Neural progenitor cell (in vitro differentiated cells): ENCODE data around the gene NT5C1A. TPM values are rescaled to one million over a fixed set of nuclear protein-coding genes. Genes with fewer than 3 reads are reported as not detected.

Source experiments
- DNase-seq: peaks from one replicate; pipeline ENCODE4 v3.0.0-alpha.2; 2016; ENCODE audit warnings: low spot score
- H2AFZ ChIP-seq: fragments of 200-600 bp; sonication (generic); replicated peaks from 2 replicates; pipeline ENCODE4 v1.6.1; 2016; ENCODE audit warnings: antibody characterized with exemption
- H3F3A ChIP-seq: fragments of 200-600 bp; sonication (generic); 2 replicates; pipeline ENCODE4 v1.6.1; 2016; ENCODE audit warnings: antibody characterized with exemption, low read depth
- H3K27ac ChIP-seq: fragments of 200-600 bp; sonication (generic); 2 replicates; pipeline ENCODE4 v1.5.1; 2016; ENCODE audit warnings: mild to moderate bottlenecking
- H3K27me3 ChIP-seq: fragments of 200-600 bp; sonication (generic); 2 replicates; pipeline ENCODE4 v1.6.1; 2016; ENCODE audit warnings: mild to moderate bottlenecking, moderate library complexity
- H3K36me3 ChIP-seq: fragments of 200-600 bp; sonication (generic); 2 replicates; pipeline ENCODE4 v1.5.1; 2016
- H3K4me1 ChIP-seq: fragments of 200-600 bp; sonication (generic); 2 replicates; pipeline ENCODE4 v1.6.1; 2016; ENCODE audit warnings: mixed run types
- H3K4me2 ChIP-seq: fragments of 200-600 bp; sonication (generic); 2 replicates; pipeline ENCODE4 v1.6.1; 2016
- H3K4me3 ChIP-seq: fragments of 200-600 bp; sonication (generic); 2 replicates; pipeline ENCODE4 v1.5.1; 2016
- H3K79me2 ChIP-seq: fragments of 200-600 bp; sonication (generic); 2 replicates; pipeline ENCODE4 v1.6.1; 2016; ENCODE audit warnings: low read depth
- H3K9ac ChIP-seq: fragments of 200-600 bp; sonication (generic); 2 replicates; pipeline ENCODE4 v1.6.1; 2016
- H3K9me3 ChIP-seq: fragments of 200-600 bp; sonication (generic); 2 replicates; pipeline ENCODE4 v1.5.1; 2016; ENCODE audit warnings: low read depth
- H4K20me1 ChIP-seq: fragments of 200-600 bp; sonication (generic); 2 replicates; pipeline ENCODE4 v1.6.1; 2016; ENCODE audit warnings: low read depth
- H3K27ac Mint-ChIP-seq: 3 replicates; pipeline ENCODE4 v1.8.0; 2021; ENCODE audit warnings: mixed read lengths
- H3K27me3 Mint-ChIP-seq: 2 replicates; pipeline ENCODE4 v1.8.0; 2022; ENCODE audit warnings: low read depth, mild to moderate bottlenecking, inconsistent platforms, moderate library complexity, mixed read lengths; ENCODE audit not compliant: insufficient read depth
- H3K36me3 Mint-ChIP-seq: 3 replicates; pipeline ENCODE4 v1.8.0; 2021; ENCODE audit warnings: mixed read lengths
- H3K4me1 Mint-ChIP-seq: 3 replicates; pipeline ENCODE4 v1.8.0; 2021; ENCODE audit warnings: mixed read lengths
- H3K4me3 Mint-ChIP-seq: 3 replicates; pipeline ENCODE4 v1.8.0; 2021; ENCODE audit warnings: mild to moderate bottlenecking, moderate library complexity, mixed read lengths
- H3K9me3 Mint-ChIP-seq: 3 replicates; pipeline ENCODE4 v1.8.0; 2020; ENCODE audit warnings: mixed read lengths
- EZH2 ChIP-seq: fragments of 200-600 bp; sonication (generic); IDR thresholded peaks from 2 replicates; pipeline ENCODE4 v1.6.1; 2017; ENCODE audit warnings: antibody characterized with exemption, mild to moderate bottlenecking, moderate library complexity
- EZH2phosphoT487 ChIP-seq: fragments of 200-600 bp; sonication (generic); IDR thresholded peaks from 2 replicates; pipeline ENCODE4 v1.6.1; 2017; ENCODE audit warnings: antibody characterized with exemption
- total RNA-seq: library from RNA; depleted of rRNA; stranded (reverse); fragments of >200 nt; gene quantifications from 2 replicates; pipeline ENCODE4 v1.2.3, GENCODE V29; 2015; ENCODE audit warnings: low replicate concordance
- TF ChIP-seq, protein P1 (sequence below): fragments of 200-600 bp; sonication (generic); IDR thresholded peaks from 2 replicates; pipeline ENCODE4 v1.5.1; 2017; ENCODE audit warnings: antibody characterized with exemption, mild to moderate bottlenecking

NT5C1A gene
- total RNA-seq, 1 donor from 2014 or later = not detected

GRCh38 chr1:39635205-39635870, 36.6 kb downstream of the NT5C1A start:
- no peaks in the 10 kb centered on the region for H3K36me3 ChIP-seq
- H3K4me3 ChIP-seq = no peak overlapping the region
- H3K4me1 Mint-ChIP-seq = peaks cover 44% of the 10 kb centered on the region
- H3K79me2 ChIP-seq = no peaks in the 10 kb centered on the region
- H3K9me3 Mint-ChIP-seq = peaks cover 2% of the 10 kb centered on the region
- no peak overlapping the region for H3K4me3 Mint-ChIP-seq
- H3K27ac ChIP-seq = no peak overlapping the region
- H3K27ac Mint-ChIP-seq = no peak overlapping the region
- TF ChIP-seq EZH2phosphoT487 (no peak), EZH2 (no peak)
- TF ChIP-seq, protein P1, sequence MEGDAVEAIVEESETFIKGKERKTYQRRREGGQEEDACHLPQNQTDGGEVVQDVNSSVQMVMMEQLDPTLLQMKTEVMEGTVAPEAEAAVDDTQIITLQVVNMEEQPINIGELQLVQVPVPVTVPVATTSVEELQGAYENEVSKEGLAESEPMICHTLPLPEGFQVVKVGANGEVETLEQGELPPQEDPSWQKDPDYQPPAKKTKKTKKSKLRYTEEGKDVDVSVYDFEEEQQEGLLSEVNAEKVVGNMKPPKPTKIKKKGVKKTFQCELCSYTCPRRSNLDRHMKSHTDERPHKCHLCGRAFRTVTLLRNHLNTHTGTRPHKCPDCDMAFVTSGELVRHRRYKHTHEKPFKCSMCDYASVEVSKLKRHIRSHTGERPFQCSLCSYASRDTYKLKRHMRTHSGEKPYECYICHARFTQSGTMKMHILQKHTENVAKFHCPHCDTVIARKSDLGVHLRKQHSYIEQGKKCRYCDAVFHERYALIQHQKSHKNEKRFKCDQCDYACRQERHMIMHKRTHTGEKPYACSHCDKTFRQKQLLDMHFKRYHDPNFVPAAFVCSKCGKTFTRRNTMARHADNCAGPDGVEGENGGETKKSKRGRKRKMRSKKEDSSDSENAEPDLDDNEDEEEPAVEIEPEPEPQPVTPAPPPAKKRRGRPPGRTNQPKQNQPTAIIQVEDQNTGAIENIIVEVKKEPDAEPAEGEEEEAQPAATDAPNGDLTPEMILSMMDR = no peak
- H2AFZ ChIP-seq = no peak overlapping the region
- no peaks in the 10 kb centered on the region for H3K9me3 ChIP-seq
- peaks cover 95% of the 10 kb centered on the region for H3K27me3 ChIP-seq
- H3K4me2 ChIP-seq = no peak overlapping the region
- peaks cover 6% of the 10 kb centered on the region for H3K4me1 ChIP-seq
- peaks cover 49% of the 10 kb centered on the region for H3K27me3 Mint-ChIP-seq
- DNase-seq = no peak
- H4K20me1 ChIP-seq = peaks cover 10% of the 10 kb centered on the region
- H3K9ac ChIP-seq = no peak overlapping the region
- no peaks in the 10 kb centered on the region for H3K36me3 Mint-ChIP-seq
- peaks cover 14% of the 10 kb centered on the region for H3F3A ChIP-seq

DNA sequence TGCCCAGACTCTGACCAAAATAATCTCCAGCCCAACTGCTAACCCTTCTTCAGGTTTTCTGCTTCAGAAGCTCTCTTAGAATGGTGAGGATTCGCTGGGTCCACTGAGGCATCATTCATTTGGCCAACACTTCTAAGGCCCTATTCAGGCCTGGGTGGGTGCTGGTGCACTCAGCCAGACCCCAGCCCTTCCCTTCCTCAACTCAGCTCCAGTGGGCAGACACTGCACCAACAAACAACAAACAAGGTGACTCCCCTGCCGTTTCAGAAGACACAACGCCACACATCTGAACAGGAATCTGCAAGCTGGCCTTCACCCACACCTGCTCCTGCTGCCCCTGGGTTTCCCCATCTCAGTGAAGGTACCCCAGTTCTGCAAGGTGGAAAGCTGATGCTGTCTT, 38.5 kb downstream of the NT5C1A start:
- no peak overlapping the region for H2AFZ ChIP-seq
- H3K79me2 ChIP-seq = no peaks in the 10 kb centered on the region
- H3K4me1 Mint-ChIP-seq = peaks cover 44% of the 10 kb centered on the region
- peak overlapping the region; percentile 73 for H3K4me2 ChIP-seq
- no peak overlapping the region for H3K27ac ChIP-seq
- TF ChIP-seq, protein P1 = no peak
- TF ChIP-seq EZH2 = no peak
- no peak for TF ChIP-seq EZH2phosphoT487
- no peak for DNase-seq
- peaks cover 39% of the 10 kb centered on the region for H3K27me3 Mint-ChIP-seq
- no peaks in the 10 kb centered on the region for H3K9me3 ChIP-seq
- H3K27me3 ChIP-seq = peaks cover 80% of the 10 kb centered on the region
- H3K4me1 ChIP-seq = peaks cover 6% of the 10 kb centered on the region
- peaks cover 10% of the 10 kb centered on the region for H4K20me1 ChIP-seq
- no peaks in the 10 kb centered on the region for H3K36me3 ChIP-seq
- peak overlapping the region; percentile 46 for H3K27ac Mint-ChIP-seq
- H3K9ac ChIP-seq = no peak overlapping the region
- no peaks in the 10 kb centered on the region for H3K36me3 Mint-ChIP-seq
- H3F3A ChIP-seq = peaks cover 14% of the 10 kb centered on the region
- H3K9me3 Mint-ChIP-seq = peaks cover 2% of the 10 kb centered on the region
- peak overlapping the region; percentile 52 for H3K4me3 Mint-ChIP-seq
- H3K4me3 ChIP-seq = peak overlapping the region; percentile 28

DNA sequence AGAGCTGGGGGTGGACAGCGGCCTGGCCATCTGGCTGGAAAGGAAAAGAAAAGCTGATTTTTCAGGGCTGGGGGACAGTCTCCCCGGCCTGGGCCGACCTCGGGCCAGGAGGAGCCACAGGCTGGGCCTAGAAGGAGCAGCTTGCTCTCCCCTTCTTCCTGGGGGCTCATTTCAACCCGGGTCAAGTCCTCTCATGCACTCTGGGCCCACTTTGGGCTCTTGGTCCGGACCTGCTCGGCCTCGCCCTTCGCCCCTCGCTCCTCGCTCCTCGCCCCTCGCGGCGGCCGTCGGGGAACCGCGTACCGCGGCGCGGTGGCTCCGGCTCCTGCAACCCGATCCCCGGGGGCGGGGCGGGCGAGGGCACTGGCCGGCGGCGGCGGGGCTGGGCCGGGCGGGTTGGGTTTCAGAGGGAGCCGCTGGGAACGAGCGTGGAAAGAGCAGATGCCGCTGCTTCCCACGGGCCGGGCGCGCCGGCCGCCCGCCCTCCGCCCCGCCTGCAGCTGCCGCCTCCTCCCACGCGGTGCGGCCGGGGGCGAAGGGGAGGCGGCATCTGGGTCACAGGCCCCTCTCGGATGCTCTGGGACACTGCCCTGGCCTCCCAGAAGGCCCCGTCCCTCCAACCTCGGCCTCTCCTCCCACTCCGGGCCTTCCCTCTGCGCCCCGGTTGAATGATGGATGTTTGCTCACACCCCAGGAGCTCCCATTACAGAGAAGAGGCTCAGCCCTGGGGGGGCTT, 39.1 kb downstream of the NT5C1A start:
- no peaks in the 10 kb centered on the region for H3K79me2 ChIP-seq
- peaks cover 44% of the 10 kb centered on the region for H3K4me1 Mint-ChIP-seq
- H3K36me3 Mint-ChIP-seq = no peaks in the 10 kb centered on the region
- TF ChIP-seq EZH2 = no peak
- TF ChIP-seq EZH2phosphoT487 = no peak
- TF ChIP-seq, protein P1 = no peak
- H3K27ac Mint-ChIP-seq = peak overlapping the region; percentile 46
- peaks cover 14% of the 10 kb centered on the region for H3F3A ChIP-seq
- DNase-seq = peak; percentile 90
- H3K4me2 ChIP-seq = peak overlapping the region; percentile 73
- no peak overlapping the region for H3K27ac ChIP-seq
- no peaks in the 10 kb centered on the region for H3K36me3 ChIP-seq
- H3K9me3 ChIP-seq = no peaks in the 10 kb centered on the region
- peak overlapping the region; percentile 28 for H3K4me3 ChIP-seq
- H3K9me3 Mint-ChIP-seq = peaks cover 2% of the 10 kb centered on the region
- peak overlapping the region; percentile 52 for H3K4me3 Mint-ChIP-seq
- peaks cover 74% of the 10 kb centered on the region for H3K27me3 ChIP-seq
- peaks cover 33% of the 10 kb centered on the region for H3K27me3 Mint-ChIP-seq
- H3K4me1 ChIP-seq = peaks cover 6% of the 10 kb centered on the region
- peak overlapping the region; percentile 54 for H2AFZ ChIP-seq
- peaks cover 10% of the 10 kb centered on the region for H4K20me1 ChIP-seq
- H3K9ac ChIP-seq = no peak overlapping the region
